Measurements from ENCODE around the gene TMEM270. TPM values are rescaled to one million over a fixed set of nuclear protein-coding genes. Genes with fewer than 3 reads are reported as not detected.

TMEM270 gene
- polyA plus RNA-seq, 2 of the 4 experiments (the other 2 are of a cell fraction): not detected

DNA sequence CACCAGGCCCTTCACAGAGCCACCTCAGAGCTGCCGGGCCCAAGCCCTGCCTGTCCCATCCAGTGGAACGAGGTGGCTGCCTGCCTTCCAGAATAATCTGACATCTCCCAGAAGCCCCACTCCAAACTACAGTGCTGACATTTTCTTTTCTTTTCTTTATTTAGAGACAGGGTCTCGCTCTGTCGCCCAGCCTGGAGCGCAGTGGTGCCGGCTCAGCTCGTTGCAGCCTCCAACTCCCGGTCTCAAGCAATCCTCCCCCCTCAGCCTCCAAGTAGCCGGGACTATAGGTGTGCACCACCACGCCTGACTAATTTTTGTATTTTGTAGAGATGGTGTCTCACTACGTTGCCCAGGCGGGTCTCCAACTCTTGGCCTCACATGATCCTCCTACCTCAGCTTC lies 346 bp downstream of the TMEM270 start:
- POLR2A ChIA-PET: no interaction called here
- no peak for FAIRE-seq
- H3K4me1 ChIP-seq: no peaks in the 10 kb centered on the region
- no peak for ATAC-seq
- no peaks in the 10 kb centered on the region for H3K9me3 ChIP-seq
- CTCF ChIA-PET: interaction anchor here (0.5 to 6.4 kb wide), 3 partner anchors 11 to 164 kb away, joined by 3 to 94 read pairs (median 4); no protein-coding TSS in a partner anchor
- H3K4me2 ChIP-seq: no peak overlapping the region
- no peak overlapping the region for H3K27ac ChIP-seq
- TF ChIP-seq EHF (CRISPR knock-in tag; IDR thresholded peaks at IDR 0.05): no peak
- TF ChIP-seq, protein P1, sequence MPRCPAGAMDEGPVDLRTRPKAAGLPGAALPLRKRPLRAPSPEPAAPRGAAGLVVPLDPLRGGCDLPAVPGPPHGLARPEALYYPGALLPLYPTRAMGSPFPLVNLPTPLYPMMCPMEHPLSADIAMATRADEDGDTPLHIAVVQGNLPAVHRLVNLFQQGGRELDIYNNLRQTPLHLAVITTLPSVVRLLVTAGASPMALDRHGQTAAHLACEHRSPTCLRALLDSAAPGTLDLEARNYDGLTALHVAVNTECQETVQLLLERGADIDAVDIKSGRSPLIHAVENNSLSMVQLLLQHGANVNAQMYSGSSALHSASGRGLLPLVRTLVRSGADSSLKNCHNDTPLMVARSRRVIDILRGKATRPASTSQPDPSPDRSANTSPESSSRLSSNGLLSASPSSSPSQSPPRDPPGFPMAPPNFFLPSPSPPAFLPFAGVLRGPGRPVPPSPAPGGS (IDR thresholded peaks at IDR 0.05): no peak
- no peak for TF ChIP-seq ZNF302 (CRISPR knock-in tag; IDR thresholded peaks at IDR 0.05)
- TF ChIP-seq RARB (CRISPR knock-in tag; IDR thresholded peaks at IDR 0.05): no peak
- TF ChIP-seq MAZ (IDR thresholded peaks at IDR 0.05; ENCODE audit: borderline replicate concordance, low read depth, low read length): no peak
- no peak for TF ChIP-seq CEBPB (IDR thresholded peaks at IDR 0.05)
- TF ChIP-seq KDM5A (IDR thresholded peaks at IDR 0.05): no peak
- TF ChIP-seq, protein P2, sequence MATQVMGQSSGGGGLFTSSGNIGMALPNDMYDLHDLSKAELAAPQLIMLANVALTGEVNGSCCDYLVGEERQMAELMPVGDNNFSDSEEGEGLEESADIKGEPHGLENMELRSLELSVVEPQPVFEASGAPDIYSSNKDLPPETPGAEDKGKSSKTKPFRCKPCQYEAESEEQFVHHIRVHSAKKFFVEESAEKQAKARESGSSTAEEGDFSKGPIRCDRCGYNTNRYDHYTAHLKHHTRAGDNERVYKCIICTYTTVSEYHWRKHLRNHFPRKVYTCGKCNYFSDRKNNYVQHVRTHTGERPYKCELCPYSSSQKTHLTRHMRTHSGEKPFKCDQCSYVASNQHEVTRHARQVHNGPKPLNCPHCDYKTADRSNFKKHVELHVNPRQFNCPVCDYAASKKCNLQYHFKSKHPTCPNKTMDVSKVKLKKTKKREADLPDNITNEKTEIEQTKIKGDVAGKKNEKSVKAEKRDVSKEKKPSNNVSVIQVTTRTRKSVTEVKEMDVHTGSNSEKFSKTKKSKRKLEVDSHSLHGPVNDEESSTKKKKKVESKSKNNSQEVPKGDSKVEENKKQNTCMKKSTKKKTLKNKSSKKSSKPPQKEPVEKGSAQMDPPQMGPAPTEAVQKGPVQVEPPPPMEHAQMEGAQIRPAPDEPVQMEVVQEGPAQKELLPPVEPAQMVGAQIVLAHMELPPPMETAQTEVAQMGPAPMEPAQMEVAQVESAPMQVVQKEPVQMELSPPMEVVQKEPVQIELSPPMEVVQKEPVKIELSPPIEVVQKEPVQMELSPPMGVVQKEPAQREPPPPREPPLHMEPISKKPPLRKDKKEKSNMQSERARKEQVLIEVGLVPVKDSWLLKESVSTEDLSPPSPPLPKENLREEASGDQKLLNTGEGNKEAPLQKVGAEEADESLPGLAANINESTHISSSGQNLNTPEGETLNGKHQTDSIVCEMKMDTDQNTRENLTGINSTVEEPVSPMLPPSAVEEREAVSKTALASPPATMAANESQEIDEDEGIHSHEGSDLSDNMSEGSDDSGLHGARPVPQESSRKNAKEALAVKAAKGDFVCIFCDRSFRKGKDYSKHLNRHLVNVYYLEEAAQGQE (IDR thresholded peaks at IDR 0.05): no peak
- TF ChIP-seq RAD21 (conservative IDR thresholded peaks at IDR 0.05 in 1 of 2, IDR thresholded peaks at IDR 0.05 in 1 of 2): no peak
- TF ChIP-seq RFX5 (IDR thresholded peaks at IDR 0.05): no peak
- TF ChIP-seq, protein P3, sequence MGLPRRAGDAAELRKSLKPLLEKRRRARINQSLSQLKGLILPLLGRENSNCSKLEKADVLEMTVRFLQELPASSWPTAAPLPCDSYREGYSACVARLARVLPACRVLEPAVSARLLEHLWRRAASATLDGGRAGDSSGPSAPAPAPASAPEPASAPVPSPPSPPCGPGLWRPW (IDR thresholded peaks at IDR 0.05): no peak
- H3K4me3 ChIP-seq: no peak overlapping the region
- 77% methylated on average over 12 of the region's 12 CpGs for WGBS (ENCODE audit: missing lambda C conversion rate)
- no peak for DNase-seq (ENCODE audit: low read depth in 1 of 2, low spot score in 1 of 2)

DNA sequence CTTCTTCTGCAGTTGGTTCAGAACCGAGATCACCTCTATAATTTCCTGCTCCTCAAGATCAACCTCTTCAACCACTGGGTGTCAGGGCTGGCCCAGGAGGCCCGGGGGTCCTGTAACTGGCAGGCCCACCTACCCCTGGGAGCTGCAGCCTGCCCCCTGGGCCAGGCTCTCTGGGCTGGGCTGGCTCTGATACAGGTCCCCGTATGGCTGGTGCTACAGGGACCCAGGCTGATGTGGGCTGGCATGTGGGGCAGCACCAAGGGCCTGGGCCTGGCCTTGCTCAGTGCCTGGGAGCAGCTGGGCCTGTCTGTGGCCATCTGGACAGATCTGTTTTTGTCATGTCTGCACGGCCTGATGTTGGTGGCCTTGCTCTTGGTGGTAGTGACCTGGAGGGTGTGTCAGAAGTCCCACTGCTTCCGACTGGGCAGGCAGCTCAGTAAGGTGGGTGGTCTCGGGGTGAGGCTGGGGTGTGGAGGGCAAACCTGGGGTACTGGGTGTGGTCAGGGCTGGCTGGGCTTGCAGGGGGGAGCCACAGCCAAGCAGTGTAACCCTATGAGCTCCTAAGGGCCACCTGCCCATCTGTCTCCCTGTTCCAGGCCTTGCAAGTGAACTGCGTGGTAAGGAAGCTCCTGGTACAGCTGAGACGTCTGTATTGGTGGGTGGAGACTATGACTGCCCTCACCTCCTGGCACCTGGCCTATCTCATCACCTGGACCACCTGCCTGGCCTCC lies 4.2 kb downstream of the TMEM270 start:
- POLR2A ChIA-PET: no interaction called here
- H3K4me3 ChIP-seq: no peak overlapping the region
- FAIRE-seq: no peak
- DNase-seq (ENCODE audit: low read depth in 1 of 2, low spot score in 1 of 2): no peak
- H3K9me3 ChIP-seq: no peaks in the 10 kb centered on the region
- no peak for ATAC-seq
- CTCF ChIA-PET: interaction anchor here (0.7 to 6.4 kb wide), 27 partner anchors 9 to 536 kb away, joined by 3 to 94 read pairs (median 5); no protein-coding TSS in a partner anchor
- peaks cover 5% of the 10 kb centered on the region; the same call in 2 of the 3 replicates for H3K4me1 ChIP-seq
- WGBS (ENCODE audit: missing lambda C conversion rate): 48% methylated on average over 8 of the region's 8 CpGs
- no peak overlapping the region for H3K27ac ChIP-seq
- H3K4me2 ChIP-seq: no peak overlapping the region
- TF ChIP-seq RARB (CRISPR knock-in tag; IDR thresholded peaks at IDR 0.05): no peak
- TF ChIP-seq SREBF2 (IDR thresholded peaks at IDR 0.05): no peak
- TF ChIP-seq CEBPB (IDR thresholded peaks at IDR 0.05): no peak
- TF ChIP-seq RAD21 (conservative IDR thresholded peaks at IDR 0.05 in 1 of 2, IDR thresholded peaks at IDR 0.05 in 1 of 2): no peak
- TF ChIP-seq CHD2 (IDR thresholded peaks at IDR 0.05; ENCODE audit: low read length, partially characterized antibody): no peak
- TF ChIP-seq, protein P4, sequence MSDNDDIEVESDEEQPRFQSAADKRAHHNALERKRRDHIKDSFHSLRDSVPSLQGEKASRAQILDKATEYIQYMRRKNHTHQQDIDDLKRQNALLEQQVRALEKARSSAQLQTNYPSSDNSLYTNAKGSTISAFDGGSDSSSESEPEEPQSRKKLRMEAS (IDR thresholded peaks at IDR 0.05): no peak
- no peak for TF ChIP-seq HOXB5 (CRISPR knock-in tag; IDR thresholded peaks at IDR 0.05)
- TF ChIP-seq POLR2AphosphoS2 (conservative IDR thresholded peaks at IDR 0.05; ENCODE audit: low read length): no peak
- TF ChIP-seq ESRRA (IDR thresholded peaks at IDR 0.05; ENCODE audit: borderline replicate concordance, low read length): no peak
- TF ChIP-seq, protein P5, sequence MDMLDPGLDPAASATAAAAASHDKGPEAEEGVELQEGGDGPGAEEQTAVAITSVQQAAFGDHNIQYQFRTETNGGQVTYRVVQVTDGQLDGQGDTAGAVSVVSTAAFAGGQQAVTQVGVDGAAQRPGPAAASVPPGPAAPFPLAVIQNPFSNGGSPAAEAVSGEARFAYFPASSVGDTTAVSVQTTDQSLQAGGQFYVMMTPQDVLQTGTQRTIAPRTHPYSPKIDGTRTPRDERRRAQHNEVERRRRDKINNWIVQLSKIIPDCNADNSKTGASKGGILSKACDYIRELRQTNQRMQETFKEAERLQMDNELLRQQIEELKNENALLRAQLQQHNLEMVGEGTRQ (IDR thresholded peaks at IDR 0.05): no peak
- TF ChIP-seq, protein P6, sequence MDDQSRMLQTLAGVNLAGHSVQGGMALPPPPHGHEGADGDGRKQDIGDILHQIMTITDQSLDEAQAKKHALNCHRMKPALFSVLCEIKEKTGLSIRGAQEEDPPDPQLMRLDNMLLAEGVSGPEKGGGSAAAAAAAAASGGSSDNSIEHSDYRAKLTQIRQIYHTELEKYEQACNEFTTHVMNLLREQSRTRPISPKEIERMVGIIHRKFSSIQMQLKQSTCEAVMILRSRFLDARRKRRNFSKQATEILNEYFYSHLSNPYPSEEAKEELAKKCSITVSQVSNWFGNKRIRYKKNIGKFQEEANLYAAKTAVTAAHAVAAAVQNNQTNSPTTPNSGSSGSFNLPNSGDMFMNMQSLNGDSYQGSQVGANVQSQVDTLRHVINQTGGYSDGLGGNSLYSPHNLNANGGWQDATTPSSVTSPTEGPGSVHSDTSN (IDR thresholded peaks at IDR 0.05): no peak
- no peak for TF ChIP-seq HOXB13 (CRISPR knock-in tag; IDR thresholded peaks at IDR 0.05; ENCODE audit: low read depth)
- TF ChIP-seq FOSL2 (IDR thresholded peaks at IDR 0.05): no peak
- TF ChIP-seq FOSL2 (CRISPR knock-in tag; IDR thresholded peaks at IDR 0.05): no peak
- TF ChIP-seq EHMT2 (IDR thresholded peaks at IDR 0.05; ENCODE audit: low read depth): no peak
- no peak for TF ChIP-seq RFX5 (IDR thresholded peaks at IDR 0.05)
- TF ChIP-seq, protein P7, sequence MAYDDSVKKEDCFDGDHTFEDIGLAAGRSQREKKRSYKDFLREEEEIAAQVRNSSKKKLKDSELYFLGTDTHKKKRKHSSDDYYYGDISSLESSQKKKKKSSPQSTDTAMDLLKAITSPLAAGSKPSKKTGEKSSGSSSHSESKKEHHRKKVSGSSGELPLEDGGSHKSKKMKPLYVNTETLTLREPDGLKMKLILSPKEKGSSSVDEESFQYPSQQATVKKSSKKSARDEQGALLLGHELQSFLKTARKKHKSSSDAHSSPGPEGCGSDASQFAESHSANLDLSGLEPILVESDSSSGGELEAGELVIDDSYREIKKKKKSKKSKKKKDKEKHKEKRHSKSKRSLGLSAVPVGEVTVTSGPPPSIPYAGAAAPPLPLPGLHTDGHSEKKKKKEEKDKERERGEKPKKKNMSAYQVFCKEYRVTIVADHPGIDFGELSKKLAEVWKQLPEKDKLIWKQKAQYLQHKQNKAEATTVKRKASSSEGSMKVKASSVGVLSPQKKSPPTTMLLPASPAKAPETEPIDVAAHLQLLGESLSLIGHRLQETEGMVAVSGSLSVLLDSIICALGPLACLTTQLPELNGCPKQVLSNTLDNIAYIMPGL (CRISPR knock-in tag; IDR thresholded peaks at IDR 0.05; ENCODE audit: borderline replicate concordance): no peak
- TF ChIP-seq CBX8 (IDR thresholded peaks at IDR 0.05): no peak
- no peak for TF ChIP-seq EP300 (IDR thresholded peaks at IDR 0.05)
- TF ChIP-seq JUN (IDR thresholded peaks at IDR 0.05): no peak
- TF ChIP-seq PHF8 (IDR thresholded peaks at IDR 0.05; ENCODE audit: borderline replicate concordance, low read depth): no peak
